Dermis blood vessel endothelial cell (primary cell): Measurements from ENCODE around the gene MYRIP. TPM values are rescaled to one million over a fixed set of nuclear protein-coding genes. Genes with fewer than 3 reads are reported as not detected.
A peak's percentile ranks its signal among the peaks of the same experiment; 100 is the strongest.

Experiments
- DNase-seq: peaks from one replicate; pipeline ENCODE4 v3.0.0; 2010
- total RNA-seq: library from RNA; depleted of rRNA; stranded (reverse); fragments of >200 nt; gene quantifications from 2 replicates; pipeline ENCODE4 v1.2.3, GENCODE V29; 2014

MYRIP gene
- total RNA-seq, 1 donor from 2014 or later = 32.2 TPM

- DNase-seq = no peak
These were observed 488.7 kb downstream of the MYRIP start for GRCh38 chr3:40298075-40298474.

GRCh38 chr3:40299130-40299720, 489.8 kb downstream of the MYRIP start:
- DNase-seq = no peak

GRCh38 chr3:40299721-40300335, 490.4 kb downstream of the MYRIP start:
- DNase-seq = peak; percentile 74

- DNase-seq = no peak
These were observed 493.4 kb downstream of the MYRIP start for GRCh38 chr3:40302784-40303183.

GRCh38 chr3:40304352-40304751, 494.9 kb downstream of the MYRIP start:
- DNase-seq = no peak

- no peak for DNase-seq
These were observed 496.9 kb downstream of the MYRIP start for GRCh38 chr3:40306336-40306735.

- DNase-seq = no peak
These were observed 497.8 kb downstream of the MYRIP start for GRCh38 chr3:40307176-40307575.

- no peak for DNase-seq
These were observed 499.5 kb downstream of the MYRIP start for GRCh38 chr3:40308725-40309417.

GRCh38 chr3:40309418-40309924, 500.1 kb downstream of the MYRIP start, which contains the start of gene EIF1B:
Gene EIF1B, plus strand, starts transcription at chr3:40309707. Its CDS starts 235 bp downstream, at chr3:40309942.
- DNase-seq = peak; percentile 99
